GM04504 (cell line): Measurements from ENCODE around the gene CFAP97D1.

ENCODE experiments used
- DNase-seq: peaks from one replicate; pipeline ENCODE4 v3.0.0-alpha.2; 2012; ENCODE audit warnings: low read depth

Gene CFAP97D1

GRCh38 chr17:43780135-43780534 is at the start of gene CFAP97D1:
Gene CFAP97D1, plus strand, starts transcription at chr17:43780435. Its CDS starts 28 bp downstream, at chr17:43780463.
- DNase-seq, result no peak

- DNase-seq, result peak; percentile 47
Measured at GRCh38 chr17:43732958-43733357, 47.3 kb upstream of the CFAP97D1 start.

GRCh38 chr17:43733956-43734355 is 46.3 kb upstream of the CFAP97D1 start:
- no peak for DNase-seq

- peak; percentile 80 for DNase-seq
Measured at GRCh38 chr17:43734376-43734775, 45.9 kb upstream of the CFAP97D1 start.

GRCh38 chr17:43736389-43736788 is 43.8 kb upstream of the CFAP97D1 start:
- DNase-seq, result no peak

GRCh38 chr17:43737722-43738121 is 42.5 kb upstream of the CFAP97D1 start:
- DNase-seq, result no peak

- peak; percentile 33 for DNase-seq
Measured at GRCh38 chr17:43740541-43740940, 39.7 kb upstream of the CFAP97D1 start.

GRCh38 chr17:43741636-43742035 is 38.6 kb upstream of the CFAP97D1 start:
- no peak for DNase-seq

- no peak for DNase-seq
Measured at GRCh38 chr17:43745541-43745940, 34.7 kb upstream of the CFAP97D1 start.

- DNase-seq, result no peak
Measured at GRCh38 chr17:43750153-43750552, 30.1 kb upstream of the CFAP97D1 start.

GRCh38 chr17:43753493-43754129 is 26.6 kb upstream of the CFAP97D1 start:
- no peak for DNase-seq

GRCh38 chr17:43754947-43755346 is 25.3 kb upstream of the CFAP97D1 start:
- no peak for DNase-seq

GRCh38 chr17:43755389-43755875 is 24.8 kb upstream of the CFAP97D1 start:
- no peak for DNase-seq

GRCh38 chr17:43756201-43756600 is 24.0 kb upstream of the CFAP97D1 start:
- no peak for DNase-seq

- no peak for DNase-seq
Measured at GRCh38 chr17:43757171-43757660, 23.0 kb upstream of the CFAP97D1 start.

- DNase-seq, result no peak
Measured at GRCh38 chr17:43758086-43758485, 22.1 kb upstream of the CFAP97D1 start.

- DNase-seq, result no peak
Measured at GRCh38 chr17:43758497-43759174, 21.6 kb upstream of the CFAP97D1 start, which contains the start of gene SOST. Gene SOST, minus strand, starts transcription at chr17:43758791. Its CDS starts 50 bp downstream, at chr17:43758741.

- DNase-seq, result no peak
Measured at GRCh38 chr17:43759836-43760235, 20.4 kb upstream of the CFAP97D1 start.

- peak; percentile 80 for DNase-seq
Measured at GRCh38 chr17:43760254-43760852, 19.9 kb upstream of the CFAP97D1 start.

GRCh38 chr17:43766413-43767052 is 13.7 kb upstream of the CFAP97D1 start:
- no peak for DNase-seq

- no peak for DNase-seq
Measured at GRCh38 chr17:43767053-43767712, 13.1 kb upstream of the CFAP97D1 start.

GRCh38 chr17:43767713-43768059 is 12.5 kb upstream of the CFAP97D1 start:
- no peak for DNase-seq
